Stimulated activated CD8-positive, alpha-beta memory T cell treated with anti-CD3 and anti-CD28 coated beads, Interleukin-4, amount 100 ng/mL, for 24 hours (primary cell): ENCODE measurements around the gene FNTB.

Experiments
- DNase-seq: peaks from one replicate; pipeline ENCODE4 v3.0.0-alpha.2; 2020; ENCODE audit warnings: low read depth

Gene FNTB

GRCh38 chr14:64983439-64984310, 3.0 kb upstream of the FNTB start:
- no peak for DNase-seq

- DNase-seq, result no peak
Measured at GRCh38 chr14:64987438-64987767, 708 bp downstream of the FNTB start.

- no peak for DNase-seq
Measured at GRCh38 chr14:64990296-64990695, 3.6 kb downstream of the FNTB start.

- DNase-seq, result no peak
Measured at GRCh38 chr14:64990939-64991338, 4.2 kb downstream of the FNTB start.

GRCh38 chr14:64992328-64992885, 5.7 kb downstream of the FNTB start:
- no peak for DNase-seq

GRCh38 chr14:64993266-64993930, 6.7 kb downstream of the FNTB start:
- DNase-seq, result no peak

- no peak for DNase-seq
Measured at GRCh38 chr14:64994540-64994939, 7.8 kb downstream of the FNTB start.

- DNase-seq, result no peak
Measured at GRCh38 chr14:64995291-64995690, 8.6 kb downstream of the FNTB start.

GRCh38 chr14:64997108-64997794, 10.6 kb downstream of the FNTB start:
- no peak for DNase-seq

GRCh38 chr14:64998455-64998931, 11.8 kb downstream of the FNTB start:
- no peak for DNase-seq

GRCh38 chr14:65000898-65001591, 14.3 kb downstream of the FNTB start:
- no peak for DNase-seq

GRCh38 chr14:65001723-65002122, 15.0 kb downstream of the FNTB start:
- no peak for DNase-seq

GRCh38 chr14:65002586-65003210, 16.0 kb downstream of the FNTB start:
- no peak for DNase-seq

- DNase-seq, result no peak
Measured at GRCh38 chr14:65003394-65003793, 16.7 kb downstream of the FNTB start.

- DNase-seq, result no peak
Measured at GRCh38 chr14:65006261-65006721, 19.6 kb downstream of the FNTB start.

GRCh38 chr14:65007202-65007601, 20.5 kb downstream of the FNTB start:
- DNase-seq, result no peak

- no peak for DNase-seq
Measured at GRCh38 chr14:65010211-65010931, 23.7 kb downstream of the FNTB start.

- no peak for DNase-seq
Measured at GRCh38 chr14:65011538-65011937, 24.8 kb downstream of the FNTB start.

- no peak for DNase-seq
Measured at GRCh38 chr14:65012353-65012752, 25.7 kb downstream of the FNTB start.

GRCh38 chr14:65015391-65015790, 28.7 kb downstream of the FNTB start:
- DNase-seq, result no peak

- no peak for DNase-seq
Measured at GRCh38 chr14:65016471-65016870, 29.8 kb downstream of the FNTB start.
